Glutamatergic neuron (in vitro differentiated cells): ENCODE results near the gene RPL14. TPM values are rescaled to one million over a fixed set of nuclear protein-coding genes. Genes with fewer than 3 reads are reported as not detected.

Experiments used
- DNase-seq: peaks from one replicate; pipeline ENCODE4 v3.0.0; 2022
- H3K27ac Mint-ChIP-seq: one replicate; pipeline ENCODE4 v1.8.0; 2020; ENCODE audit warnings: mild to moderate bottlenecking, mixed read lengths, inconsistent platforms; ENCODE audit not compliant: unreplicated experiment
- H3K27me3 Mint-ChIP-seq: one replicate; pipeline ENCODE4 v1.8.0; 2020; ENCODE audit warnings: mild to moderate bottlenecking, moderate library complexity, mixed read lengths, inconsistent platforms; ENCODE audit not compliant: unreplicated experiment
- H3K36me3 Mint-ChIP-seq: one replicate; pipeline ENCODE4 v1.8.0; 2020; ENCODE audit warnings: mild to moderate bottlenecking, mixed read lengths, inconsistent platforms; ENCODE audit not compliant: unreplicated experiment
- H3K4me1 Mint-ChIP-seq: one replicate; pipeline ENCODE4 v1.8.0; 2020; ENCODE audit warnings: mild to moderate bottlenecking, low read depth, mixed read lengths, inconsistent platforms; ENCODE audit not compliant: unreplicated experiment
- H3K4me3 Mint-ChIP-seq: one replicate; pipeline ENCODE4 v1.8.0; 2020; ENCODE audit warnings: mild to moderate bottlenecking, mixed read lengths, inconsistent platforms; ENCODE audit not compliant: unreplicated experiment
- H3K9me3 Mint-ChIP-seq: one replicate; pipeline ENCODE4 v1.8.0; 2020; ENCODE audit warnings: mild to moderate bottlenecking, moderate library complexity, mixed read lengths, inconsistent platforms; ENCODE audit not compliant: unreplicated experiment
- CTCF ChIP-seq: fragments of 200-600 bp; sonication (generic); IDR thresholded peaks from one replicate; pipeline ENCODE4 v1.5.0; 2021; ENCODE audit not compliant: partially characterized antibody, unreplicated experiment
- total RNA-seq: library from RNA; stranded (reverse); fragmentation: NEBNext Ultra II Directional; extraction: Animal tissue kit (Norgen Biotek cat#: 25700); gene quantifications from one replicate; pipeline ENCODE4 v1.2.1, GENCODE V29; 2021; ENCODE audit not compliant: unreplicated experiment

Gene RPL14
- total RNA-seq, 1 donor from 2014 or later = 1,217 TPM

- Mint-ChIP-seq H3K27ac (no peak overlapping the region), H3K4me3 (no peak overlapping the region), H3K4me1 (no peaks in the 10 kb centered on the region), H3K9me3 (no peaks in the 10 kb centered on the region), H3K27me3 (no peaks in the 10 kb centered on the region), H3K36me3 (no peaks in the 10 kb centered on the region)
- no peak for TF ChIP-seq CTCF
- no peak for DNase-seq
Measured at GRCh38 chr3:40422861-40423260, 34.3 kb upstream of the RPL14 start.

- no peak for DNase-seq
- Mint-ChIP-seq H3K27me3 (no peaks in the 10 kb centered on the region), H3K4me1 (no peaks in the 10 kb centered on the region), H3K27ac (no peak overlapping the region), H3K4me3 (no peak overlapping the region), H3K36me3 (no peaks in the 10 kb centered on the region), H3K9me3 (no peaks in the 10 kb centered on the region)
- TF ChIP-seq CTCF = no peak
Measured at GRCh38 chr3:40427045-40427669, 30.0 kb upstream of the RPL14 start.

GRCh38 chr3:40432793-40433192, 24.3 kb upstream of the RPL14 start:
- no peak for DNase-seq
- no peak overlapping the region for H3K4me3 Mint-ChIP-seq
- H3K4me1 Mint-ChIP-seq = peaks cover 3% of the 10 kb centered on the region
- H3K27ac Mint-ChIP-seq = no peak overlapping the region
- H3K27me3 Mint-ChIP-seq = no peaks in the 10 kb centered on the region
- no peaks in the 10 kb centered on the region for H3K36me3 Mint-ChIP-seq
- no peaks in the 10 kb centered on the region for H3K9me3 Mint-ChIP-seq
- no peak for TF ChIP-seq CTCF

- H3K27me3 Mint-ChIP-seq = no peaks in the 10 kb centered on the region
- no peaks in the 10 kb centered on the region for H3K36me3 Mint-ChIP-seq
- H3K4me1 Mint-ChIP-seq = no peaks in the 10 kb centered on the region
- DNase-seq = no peak
- H3K9me3 Mint-ChIP-seq = peaks cover 1% of the 10 kb centered on the region
- no peak overlapping the region for H3K4me3 Mint-ChIP-seq
- H3K27ac Mint-ChIP-seq = no peak overlapping the region
- no peak for TF ChIP-seq CTCF
Measured at GRCh38 chr3:40437889-40438288, 19.2 kb upstream of the RPL14 start.

GRCh38 chr3:40445062-40445461, 12.1 kb upstream of the RPL14 start:
- no peaks in the 10 kb centered on the region for H3K27me3 Mint-ChIP-seq
- H3K36me3 Mint-ChIP-seq = no peaks in the 10 kb centered on the region
- TF ChIP-seq CTCF = no peak
- H3K27ac Mint-ChIP-seq = no peak overlapping the region
- H3K4me1 Mint-ChIP-seq = no peaks in the 10 kb centered on the region
- H3K9me3 Mint-ChIP-seq = peaks cover 1% of the 10 kb centered on the region
- DNase-seq = no peak
- H3K4me3 Mint-ChIP-seq = no peak overlapping the region
